H9 (cell line): ENCODE data around the gene ACOXL. TPM values are rescaled to one million over a fixed set of nuclear protein-coding genes. Genes with fewer than 3 reads are reported as not detected.

Experiments used
- DNase-seq: peaks from one replicate; pipeline ENCODE4 v3.0.0-alpha.2; 2017
- H2AFZ ChIP-seq: one replicate; pipeline ENCODE4 v1.6.1; 2013; ENCODE audit warnings: mild to moderate bottlenecking, low read length, control low read depth, moderate library complexity
- H2AK5ac ChIP-seq: 2 replicates; pipeline ENCODE4 v1.6.1; 2013; ENCODE audit warnings: low read length, control low read depth, mixed read lengths; ENCODE audit not compliant: insufficient read length
- H2BK120ac ChIP-seq: one replicate; pipeline ENCODE4 v1.6.1; 2013; ENCODE audit warnings: low read depth, mild to moderate bottlenecking, low read length, control low read depth, inconsistent platforms; ENCODE audit not compliant: poor library complexity, severe bottlenecking
- H2BK12ac ChIP-seq: 2 replicates; pipeline ENCODE4 v1.6.1; 2013; ENCODE audit warnings: low read length, control low read depth, mixed read lengths, low read depth; ENCODE audit not compliant: insufficient read length
- H2BK15ac ChIP-seq: 2 replicates; pipeline ENCODE4 v1.6.1; 2013; ENCODE audit warnings: low read depth, low read length, control low read depth
- H2BK20ac ChIP-seq: one replicate; pipeline ENCODE4 v1.6.1; 2013; ENCODE audit warnings: low read depth, mild to moderate bottlenecking, low read length, control low read depth, inconsistent platforms; ENCODE audit not compliant: poor library complexity, severe bottlenecking
- H2BK5ac ChIP-seq: 2 replicates; pipeline ENCODE4 v1.6.1; 2013; ENCODE audit warnings: low read length, control low read depth, mixed read lengths; ENCODE audit not compliant: insufficient read length
- H3K14ac ChIP-seq: 2 replicates; pipeline ENCODE4 v1.6.1; 2013; ENCODE audit warnings: low read length, control low read depth; ENCODE audit not compliant: insufficient read depth
- H3K18ac ChIP-seq: 2 replicates; pipeline ENCODE4 v1.6.1; 2013; ENCODE audit warnings: low read depth, mild to moderate bottlenecking, mixed read lengths, low read length, control low read depth; ENCODE audit not compliant: insufficient read length
- H3K23ac ChIP-seq: 2 replicates; pipeline ENCODE4 v1.6.1; 2013; ENCODE audit warnings: low read length, control low read depth, mixed read lengths, low read depth; ENCODE audit not compliant: insufficient read length
- H3K23me2 ChIP-seq: 2 replicates; pipeline ENCODE4 v1.6.1; 2013; ENCODE audit warnings: low read depth, mild to moderate bottlenecking, mixed read lengths, low read length, control low read depth; ENCODE audit not compliant: insufficient read length, poor library complexity, severe bottlenecking
- H3K27ac ChIP-seq: 2 replicates; pipeline ENCODE4 v1.5.1; 2013; ENCODE audit warnings: low read length, control low read depth, mixed read lengths, low read depth; ENCODE audit not compliant: insufficient read length
- H3K27me3 ChIP-seq: 2 replicates; pipeline ENCODE4 v1.6.1; 2013; ENCODE audit warnings: low read length, control low read depth, inconsistent platforms; ENCODE audit not compliant: insufficient read depth
- H3K4ac ChIP-seq: 2 replicates; pipeline ENCODE4 v1.6.1; 2013; ENCODE audit warnings: low read depth, mild to moderate bottlenecking, control low read depth, inconsistent platforms, low read length, moderate library complexity
- H3K4me1 ChIP-seq: 2 replicates; pipeline ENCODE4 v1.6.1; 2013; ENCODE audit warnings: low read length, control low read depth, inconsistent platforms; ENCODE audit not compliant: insufficient read depth
- H3K4me2 ChIP-seq: 2 replicates; pipeline ENCODE4 v1.6.1; 2013; ENCODE audit warnings: low read length, control low read depth, mixed read lengths; ENCODE audit not compliant: insufficient read length, insufficient read depth
- H3K56ac ChIP-seq: 2 replicates; pipeline ENCODE4 v1.6.1; 2013; ENCODE audit warnings: low read depth, mild to moderate bottlenecking, mixed read lengths, low read length, control low read depth; ENCODE audit not compliant: insufficient read length
- H3K79me1 ChIP-seq: 2 replicates; pipeline ENCODE4 v1.6.1; 2013; ENCODE audit warnings: low read depth, mild to moderate bottlenecking, moderate library complexity, low read length, control low read depth, inconsistent platforms; ENCODE audit not compliant: insufficient read depth, poor library complexity, severe bottlenecking
- H3K79me2 ChIP-seq: 2 replicates; pipeline ENCODE4 v1.6.1; 2013; ENCODE audit warnings: low read length, control low read depth, inconsistent platforms; ENCODE audit not compliant: insufficient read depth
- H3K9ac ChIP-seq: 2 replicates; pipeline ENCODE4 v1.6.1; 2013; ENCODE audit warnings: low read length, control low read depth, mixed read lengths; ENCODE audit not compliant: insufficient read length; ENCODE audit errors: extremely low read depth
- H3K9me3 ChIP-seq: one replicate; pipeline ENCODE4 v1.6.1; 2013; ENCODE audit warnings: low read depth, low read length, inconsistent platforms; ENCODE audit not compliant: control insufficient read depth
- H3T11ph ChIP-seq: one replicate; pipeline ENCODE4 v1.6.1; 2013; ENCODE audit warnings: mild to moderate bottlenecking, low read length, control low read depth, inconsistent platforms
- H4K20me1 ChIP-seq: one replicate; pipeline ENCODE4 v1.6.1; 2013; ENCODE audit not compliant: control insufficient read depth, insufficient read length, insufficient read depth
- H4K5ac ChIP-seq: 2 replicates; pipeline ENCODE4 v1.6.1; 2013; ENCODE audit warnings: low read depth, mild to moderate bottlenecking, mixed read lengths, low read length, control low read depth; ENCODE audit not compliant: insufficient read length
- H4K8ac ChIP-seq: replicated peaks from 2 replicates; pipeline ENCODE4 v1.6.1; 2013; ENCODE audit warnings: low read length, control low read depth, mixed read lengths, low read depth; ENCODE audit not compliant: insufficient read length
- H4K91ac ChIP-seq: 2 replicates; pipeline ENCODE4 v1.6.1; 2013; ENCODE audit warnings: low read depth, mild to moderate bottlenecking, moderate library complexity, mixed read lengths, low read length, control low read depth; ENCODE audit not compliant: insufficient read length
- H3K27ac Mint-ChIP-seq, 3 experiments: 2 replicates in 2 of 3; 3 replicates in 1 of 3; pipeline ENCODE4 v1.8.0; 2020 to 2021; ENCODE audit warnings: mixed read lengths in 3 of 3, mild to moderate bottlenecking in 1 of 3, moderate library complexity in 1 of 3
- H3K27me3 Mint-ChIP-seq: 2 replicates; pipeline ENCODE4 v1.8.0; 2021; ENCODE audit warnings: low read depth, mild to moderate bottlenecking, moderate library complexity, mixed read lengths
- H3K36me3 Mint-ChIP-seq, 3 experiments: 2 replicates in 2 of 3; 3 replicates in 1 of 3; pipeline ENCODE4 v1.8.0; 2020 to 2021; ENCODE audit warnings: low read depth in 3 of 3, mixed read lengths in 3 of 3; ENCODE audit not compliant: insufficient read depth in 1 of 3
- H3K4me1 Mint-ChIP-seq, 2 experiments: 2 replicates each; pipeline ENCODE4 v1.8.0; 2020; ENCODE audit warnings: mixed read lengths in 2 of 2
- H3K4me3 Mint-ChIP-seq, 2 experiments: 2 replicates in 1 of 2; 3 replicates in 1 of 2; pipeline ENCODE4 v1.8.0; 2020 to 2021; ENCODE audit warnings: mild to moderate bottlenecking in 2 of 2, mixed read lengths in 2 of 2, moderate library complexity in 1 of 2
- H3K9me3 Mint-ChIP-seq, 2 experiments: 2 replicates in 1 of 2; 3 replicates in 1 of 2; pipeline ENCODE4 v1.8.0; 2020; ENCODE audit warnings: mild to moderate bottlenecking in 2 of 2, mixed read lengths in 2 of 2, moderate library complexity in 1 of 2
- CTCF ChIP-seq: fragments of 200-600 bp; sonication (generic); conservative IDR thresholded peaks from 3 replicates; pipeline ENCODE4 v1.8.0; 2021; ENCODE audit warnings: antibody characterized with exemption, mild to moderate bottlenecking
- total RNA-seq: library from RNA; stranded (reverse); gene quantifications from 2 replicates; pipeline ENCODE4 v1.2.1, GENCODE V29; 2021

Gene ACOXL
- total RNA-seq, 1 experiment from 2014 or later: 37.6 TPM

GRCh38 chr2:111028720-111029119 is 296.3 kb downstream of the ACOXL start:
- no peak overlapping the region for H3K4me3 Mint-ChIP-seq
- H3K4me1 Mint-ChIP-seq: peaks cover 17 to 24% of the 10 kb centered on the region in 2 experiments
- Histone ChIP-seq H2AFZ (no peak overlapping the region), H3K27ac (no peak overlapping the region), H3K23ac (no peak overlapping the region), H4K20me1 (no peaks in the 10 kb centered on the region), H3T11ph (no peak overlapping the region), H2BK15ac (no peak overlapping the region), H3K9me3 (no peaks in the 10 kb centered on the region), H2AK5ac (no peak overlapping the region), H3K4me1 (peaks cover 5% of the 10 kb centered on the region; the same call in 1 of the 2 replicates), H3K14ac (no peak overlapping the region), H4K5ac (no peak overlapping the region), H3K27me3 (no peaks in the 10 kb centered on the region), H3K79me2 (no peaks in the 10 kb centered on the region), H4K91ac (no peak overlapping the region), H3K9ac (no peak overlapping the region), H3K4me2 (no peak overlapping the region), H2BK20ac (no peak overlapping the region), H3K4ac (no peak overlapping the region), H3K18ac (no peak overlapping the region), H3K23me2 (no peaks in the 10 kb centered on the region), H3K79me1 (no peaks in the 10 kb centered on the region), H3K56ac (no peak overlapping the region), H2BK5ac (no peak overlapping the region), H2BK12ac (no peak overlapping the region), H2BK120ac (no peak overlapping the region), H4K8ac (no peak overlapping the region)
- no peaks in the 10 kb centered on the region for H3K27me3 Mint-ChIP-seq
- peaks cover 5 to 31% (median 28%) of the 10 kb centered on the region in 3 experiments for H3K36me3 Mint-ChIP-seq
- peak; percentile 42; the same call in 2 of the 3 replicates for TF ChIP-seq CTCF
- no peak overlapping the region for H3K27ac Mint-ChIP-seq
- DNase-seq: no peak
- peaks cover 4% of the 10 kb centered on the region in 2 experiments; a peak in 1 of 5 replicates for H3K9me3 Mint-ChIP-seq
